HL-60 (cell line): ENCODE measurements around the gene PTPRT.

Experiments
- CTCF ChIP-seq: IDR thresholded peaks from one replicate; pipeline ENCODE4 v1.5.1; 2011; ENCODE audit warnings: low read length, control low read depth, inconsistent platforms; ENCODE audit not compliant: insufficient read depth
- GABPA ChIP-seq: IDR thresholded peaks from 2 replicates; pipeline ENCODE4 v1.6.1; 2012; ENCODE audit warnings: low read depth
- POLR2AphosphoS5 ChIP-seq: IDR thresholded peaks from 2 replicates; pipeline ENCODE4 v1.6.1; 2012; ENCODE audit warnings: low read depth
- REST ChIP-seq: IDR thresholded peaks from 2 replicates; pipeline ENCODE4 v1.6.1; 2012; ENCODE audit warnings: low read depth; ENCODE audit not compliant: insufficient replicate concordance

GRCh38 chr20:42887281-42887680 is 302.4 kb downstream of the PTPRT start:
- TF ChIP-seq CTCF, result no peak
- TF ChIP-seq GABPA, result no peak
- no peak for TF ChIP-seq POLR2AphosphoS5
- TF ChIP-seq REST, result no peak
